Adrenal gland (tissue), 12 donors: Measurements from ENCODE around the gene PGBD5. TPM values are rescaled to one million over a fixed set of nuclear protein-coding genes. Genes with fewer than 3 reads are reported as not detected.
A peak's percentile ranks its signal among the peaks of the same experiment; 100 is the strongest.

Experiments
- DNase-seq, 7 donors: peaks; one replicate each; pipeline ENCODE4 v3.0.0-alpha.2; 2019 to 2020
- H3K27ac ChIP-seq, 5 donors: fragments of 200-600 bp; sonication (generic) in 4 of 5; 1 replicate in 3 of 5; 2 replicates in 2 of 5; pipeline versions ENCODE4 v1.5.1 to v1.8.0; 2016 to 2020; ENCODE audit warnings: mild to moderate bottlenecking in 1 of 5
- H3K27me3 ChIP-seq: fragments of 200-600 bp; 2 replicates; pipeline ENCODE4 v1.8.0; 2021
- H3K36me3 ChIP-seq, 2 donors: fragments of 200-600 bp; replicated peaks in 1 of 2; 1 replicate in 1 of 2; 2 replicates in 1 of 2; pipeline versions ENCODE4 v1.5.1 to v1.8.0; 2018 to 2022
- H3K4me1 ChIP-seq, 2 donors: fragments of 200-600 bp; replicated peaks in 1 of 2; 1 replicate in 1 of 2; 2 replicates in 1 of 2; pipeline versions ENCODE4 v1.5.1 to v1.8.0; 2018 to 2021
- H3K4me3 ChIP-seq, 4 donors: fragments of 200-600 bp; sonication (generic) in 3 of 4; one replicate each; pipeline ENCODE4 v1.5.1; 2016 to 2018
- H3K9me3 ChIP-seq, 3 donors: fragments of 200-600 bp; sonication (generic) in 1 of 3; replicated peaks in 1 of 3; 1 replicate in 2 of 3; 2 replicates in 1 of 3; pipeline versions ENCODE4 v1.5.1 to v1.8.0; 2016 to 2021
- CTCF ChIP-seq, 6 experiments: fragments of 450-650 bp in 4 of 6; fragments of 200-600 bp in 2 of 6; sonication (generic) in 1 of 6; IDR thresholded peaks; 1 replicate in 5 of 6; 2 replicates in 1 of 6; pipeline versions ENCODE4 v1.5.1 to v1.8.0; 2016 to 2021; ENCODE audit warnings: antibody characterized with exemption in 6 of 6, mild to moderate bottlenecking in 2 of 6, moderate library complexity in 1 of 6
- POLR2A ChIP-seq, 2 donors: fragments of 450-650 bp; IDR thresholded peaks; one replicate each; pipeline ENCODE4 v1.6.1; 2017; ENCODE audit warnings: antibody characterized with exemption in 2 of 2, mild to moderate bottlenecking in 2 of 2, moderate library complexity in 1 of 2
- WGBS, 4 donors: extraction: QIAGEN DNeasy Blood & Tissue Kit in 2 of 4; methylation state at CpG; one replicate each; pipeline versions ENCODE4 v1.1.5 to v1.1.7; 2013 to 2017; 5-methylcytosine and 5-hydroxymethylcytosine counted together
- intact Hi-C, 2 donors: fragments of 100-400 bp; cut with DNase I; formaldehyde crosslinking; loops; one replicate each; pipeline versions ENCODE4 v1.14.1 to v1.15.0; 2022 to 2023
- polyA plus RNA-seq, 3 donors: library from polyadenylated mRNA; stranded (reverse); fragments of 200-250 nt in 2 of 3; fragments of 350-450 nt in 1 of 3; fragmentation: Illumina TruSeq in 1 of 3; extraction: RNeasy Lipid Tissue Mini Kit (QIAGEN cat#74804) in 1 of 3; gene quantifications; one replicate each; pipeline ENCODE4 v1.2.3, GENCODE V29; 2013 to 2014
- total RNA-seq, 9 donors: library from RNA; depleted of rRNA in 4 of 9; stranded (reverse); fragments of >200 nt in 4 of 9; fragments of 120-200 nt in 1 of 9; fragmentation: NEBNext Ultra II Directional in 1 of 9; extraction: Animal tissue kit (Norgen Biotek cat#: 25700) in 1 of 9; gene quantifications; one replicate each; pipeline versions ENCODE4 v1.1.0 to v1.2.4, GENCODE V29; 2013 to 2023
- donor health status: healthy with polysubstance abuse.
- donor health status: Bipolar disorder and iron deficiency.
- donor health status: DM: yes; HTN: yes; CAD: no.
- donor health status: DM: no; HTN: no; CAD: no.
- donor health status: DM: no; HTN: no; CAD: no.
- donor health status: DM: yes; HTN: yes; CAD: no.

PGBD5 gene
- total and polyA plus RNA-seq, 12 donors = 1.5 to 27.9 (median 9.9) TPM

- 29 to 35% (median 33%) methylated on average over 14 of the region's 14 CpGs for WGBS, 4 donors
- H3K9me3 ChIP-seq = no peaks in the 10 kb centered on the region
- H3K27me3 ChIP-seq = no peaks in the 10 kb centered on the region
- no peaks in the 10 kb centered on the region for H3K4me1 ChIP-seq
- intact Hi-C loops = no loop called here
- DNase-seq = peak; percentile 73 to 92 (median 82)
- no peaks in the 10 kb centered on the region for H3K36me3 ChIP-seq
- no peak overlapping the region for H3K27ac ChIP-seq
- no peak for TF ChIP-seq POLR2A (IDR thresholded peaks at IDR 0.05)
- peak; percentile 90 to 95 (median 92) for TF ChIP-seq CTCF (IDR thresholded peaks at IDR 0.05)
- H3K4me3 ChIP-seq = no peak overlapping the region
Observed at GRCh38 chr1:230310381-230311163, 115.6 kb downstream of the PGBD5 start.

- TF ChIP-seq CTCF (IDR thresholded peaks at IDR 0.05) = no peak
- TF ChIP-seq POLR2A (IDR thresholded peaks at IDR 0.05) = no peak
- Histone ChIP-seq H3K27me3 (no peaks in the 10 kb centered on the region), H3K4me1 (no peaks in the 10 kb centered on the region), H3K36me3 (no peaks in the 10 kb centered on the region), H3K27ac (no peak overlapping the region), H3K9me3 (no peaks in the 10 kb centered on the region), H3K4me3 (no peak overlapping the region)
- 91 to 94% (median 93%) methylated on average over 13 to 15 of the region's 15 CpGs for WGBS, 4 donors
- peak in 1 of 7 donors; percentile 10 for DNase-seq
- intact Hi-C loops = loop anchor here in 1 of 2 donors (5.0 kb wide), 1 partner anchor 647 kb away; no protein-coding TSS in a partner anchor
Observed at GRCh38 chr1:230309646-230310177, 116.4 kb downstream of the PGBD5 start.

- H3K9me3 ChIP-seq = no peaks in the 10 kb centered on the region
- intact Hi-C loops = loop anchor here in 1 of 2 donors (5.0 kb wide), 1 partner anchor 647 kb away; no protein-coding TSS in a partner anchor
- peak in 1 of 7 donors; percentile 13 for DNase-seq
- WGBS, 4 donors = 88 to 95% (median 93%) methylated on average over 5 to 17 of the region's 17 CpGs
- no peak overlapping the region for H3K27ac ChIP-seq
- H3K27me3 ChIP-seq = no peaks in the 10 kb centered on the region
- H3K4me3 ChIP-seq = no peak overlapping the region
- no peaks in the 10 kb centered on the region for H3K36me3 ChIP-seq
- TF ChIP-seq POLR2A (IDR thresholded peaks at IDR 0.05) (no peak), CTCF (IDR thresholded peaks at IDR 0.05) (no peak)
- no peaks in the 10 kb centered on the region for H3K4me1 ChIP-seq
Observed at GRCh38 chr1:230308821-230309220, 117.3 kb downstream of the PGBD5 start.

- Histone ChIP-seq H3K4me1 (peaks cover 0 to 4% of the 10 kb centered on the region in 2 donors), H3K4me3 (no peak overlapping the region), H3K36me3 (no peaks in the 10 kb centered on the region), H3K9me3 (no peaks in the 10 kb centered on the region), H3K27me3 (no peaks in the 10 kb centered on the region), H3K27ac (no peak overlapping the region)
- 78 to 88% (median 81%) methylated on average over 8 of the region's 8 CpGs for WGBS, 4 donors
- no peak for TF ChIP-seq POLR2A (IDR thresholded peaks at IDR 0.05)
- no peak for TF ChIP-seq CTCF (IDR thresholded peaks at IDR 0.05)
- DNase-seq = peak; percentile 64 to 92 (median 80)
- intact Hi-C loops = loop anchor here in 1 of 2 donors (5.0 kb wide), 1 partner anchor 646 kb away; no protein-coding TSS in a partner anchor
Observed at GRCh38 chr1:230308039-230308438, 118.1 kb downstream of the PGBD5 start.
